Stimulated activated CD8-positive, alpha-beta memory T cell treated with anti-CD3 and anti-CD28 coated beads, Interleukin-7, amount 100 ng/mL, for 24 hours (primary cell): ENCODE measurements around the gene EML1.

Source experiments
- DNase-seq: peaks from one replicate; pipeline ENCODE4 v3.0.0-alpha.2; 2020; ENCODE audit warnings: low read depth

EML1 gene

GRCh38 chr14:99831303-99831702 is 38.1 kb downstream of the EML1 start:
- DNase-seq: no peak

GRCh38 chr14:99831903-99832685 is 38.9 kb downstream of the EML1 start:
- no peak for DNase-seq

GRCh38 chr14:99837822-99838221 is 44.6 kb downstream of the EML1 start:
- no peak for DNase-seq

- no peak for DNase-seq
Observed at GRCh38 chr14:99838639-99839134, 45.5 kb downstream of the EML1 start.

GRCh38 chr14:99839696-99840095 is 46.5 kb downstream of the EML1 start:
- no peak for DNase-seq

- DNase-seq: no peak
Observed at GRCh38 chr14:99840265-99840664, 47.1 kb downstream of the EML1 start.

- no peak for DNase-seq
Observed at GRCh38 chr14:99840774-99841305, 47.6 kb downstream of the EML1 start.

- DNase-seq: no peak
Observed at GRCh38 chr14:99841436-99842071, 48.3 kb downstream of the EML1 start.

- DNase-seq: no peak
Observed at GRCh38 chr14:99842141-99842540, 48.9 kb downstream of the EML1 start.

GRCh38 chr14:99846808-99847207 is 53.6 kb downstream of the EML1 start:
- DNase-seq: no peak

- DNase-seq: no peak
Observed at GRCh38 chr14:99850709-99851108, 57.5 kb downstream of the EML1 start.

- DNase-seq: no peak
Observed at GRCh38 chr14:99852578-99852977, 59.4 kb downstream of the EML1 start.

- DNase-seq: no peak
Observed at GRCh38 chr14:99853206-99853605, 60.0 kb downstream of the EML1 start.

- no peak for DNase-seq
Observed at GRCh38 chr14:99854831-99855230, 61.6 kb downstream of the EML1 start.

GRCh38 chr14:99855271-99855670 is 62.1 kb downstream of the EML1 start:
- DNase-seq: no peak

- DNase-seq: no peak
Observed at GRCh38 chr14:99857551-99857950, 64.3 kb downstream of the EML1 start.

GRCh38 chr14:99860219-99860618 is 67.0 kb downstream of the EML1 start:
- DNase-seq: no peak

GRCh38 chr14:99862136-99862535 is 68.9 kb downstream of the EML1 start:
- no peak for DNase-seq

- DNase-seq: no peak
Observed at GRCh38 chr14:99863059-99863458, 69.8 kb downstream of the EML1 start.

- no peak for DNase-seq
Observed at GRCh38 chr14:99865408-99865807, 72.2 kb downstream of the EML1 start.

GRCh38 chr14:99870617-99871016 is 77.4 kb downstream of the EML1 start:
- no peak for DNase-seq

- no peak for DNase-seq
Observed at GRCh38 chr14:99871771-99872170, 78.6 kb downstream of the EML1 start.

- no peak for DNase-seq
Observed at GRCh38 chr14:99872786-99873440, 79.7 kb downstream of the EML1 start.
